ENCODE measurements around the gene SMAD3.

DNA sequence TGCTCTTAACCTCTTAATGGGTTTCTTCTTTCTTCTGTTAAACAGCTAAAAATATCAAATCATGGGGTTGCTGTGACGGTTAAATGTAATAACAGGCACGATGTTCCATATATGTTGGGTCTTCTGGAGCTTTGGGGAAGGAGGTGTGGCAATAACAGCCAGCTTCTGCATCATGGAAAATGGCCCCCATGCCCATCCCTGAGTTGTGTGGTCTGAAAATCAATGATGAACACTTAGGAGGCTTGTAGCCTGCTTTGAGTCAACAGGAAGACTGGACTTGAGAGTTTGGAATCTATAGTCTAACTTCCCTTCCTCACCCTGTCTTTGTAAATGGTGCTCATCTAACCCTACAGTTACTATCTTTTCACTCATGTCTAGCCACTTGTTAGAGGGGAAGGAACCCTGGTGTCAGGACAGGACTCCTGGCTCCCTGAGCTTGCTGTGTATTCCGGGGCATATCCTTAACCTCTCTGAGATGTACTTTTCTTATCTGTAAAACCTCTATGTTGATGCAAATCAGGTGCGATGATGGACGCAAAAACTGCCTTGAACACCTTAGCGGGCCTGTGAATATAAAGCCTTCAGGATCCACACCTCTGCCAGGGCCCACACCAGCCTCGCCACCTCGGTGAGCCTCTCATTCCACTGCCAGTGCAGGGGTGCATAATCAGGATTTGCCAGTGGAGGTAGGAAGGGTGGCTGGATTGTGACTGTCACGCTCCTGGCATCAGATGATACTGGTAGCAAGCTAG lies 27.5 kb downstream of the SMAD3 start:
- TF ChIP-seq POLR2A (IDR thresholded peaks at IDR 0.05; ENCODE audit: low read length) = no peak
- TF ChIP-seq GATA1 (IDR thresholded peaks at IDR 0.05; ENCODE audit: low read depth, low read length) = no peak

Data from erythroblast (primary cell).